GM23248 (cell line): ENCODE measurements around the gene CD274.

Source experiments
- EZH2 ChIP-seq: fragments of 200-600 bp; sonication (generic); IDR thresholded peaks from 2 replicates; pipeline ENCODE4 v1.6.1; 2018; ENCODE audit warnings: antibody characterized with exemption, mild to moderate bottlenecking; ENCODE audit not compliant: insufficient read depth, poor library complexity, severe bottlenecking
- EZH2phosphoT487 ChIP-seq: fragments of 200-600 bp; sonication (generic); IDR thresholded peaks from 2 replicates; pipeline ENCODE4 v1.6.1; 2018; ENCODE audit warnings: antibody characterized with exemption, moderate library complexity, mild to moderate bottlenecking, low read depth; ENCODE audit not compliant: insufficient read depth

DNA sequence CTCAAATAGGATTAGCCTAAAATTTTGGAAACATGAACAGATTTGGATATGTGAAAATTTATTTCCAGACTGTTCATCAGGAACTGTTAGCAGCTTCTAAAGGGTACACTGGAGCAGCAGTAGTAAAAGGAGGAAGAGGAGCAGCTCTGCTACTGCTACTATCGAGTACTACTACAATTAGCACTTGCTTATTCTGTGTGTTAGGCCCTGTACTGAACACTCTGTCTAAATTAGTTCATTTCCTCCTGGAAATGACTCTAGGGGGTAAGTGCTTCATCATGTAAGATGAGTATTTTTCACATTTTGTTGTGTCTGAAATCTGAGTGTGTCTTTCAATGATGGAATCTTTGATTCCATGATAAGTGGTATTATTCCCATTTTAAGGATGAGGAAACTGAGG is 9.8 kb downstream of the CD274 start:
- TF ChIP-seq EZH2 (no peak), EZH2phosphoT487 (no peak)
